ENCODE results near the gene MBNL1.
"Not testable (repeated sequence)": the region's sequence is repeated elsewhere in the genome, so short reads cannot be mapped to it uniquely, and the experiment has no call there.

MBNL1 gene

GRCh38 chr3:152388631-152389030 lies 119.9 kb downstream of the MBNL1 start:
- no peak overlapping the region for H3K4me3 ChIP-seq (ENCODE audit: low read length)
- no peaks in the 10 kb centered on the region for H3K27me3 ChIP-seq (ENCODE audit: control insufficient read depth, insufficient read depth, low read length)
- H3K9ac ChIP-seq (ENCODE audit: low read depth, low read length): no peak overlapping the region
- H3K36me3 ChIP-seq (ENCODE audit: insufficient read depth, low read length): peaks cover 14% of the 10 kb centered on the region
- no peaks in the 10 kb centered on the region for H3K9me3 ChIP-seq (replicated peaks; ENCODE audit: low read length)
- H3K4me1 ChIP-seq (ENCODE audit: control insufficient read depth, insufficient read depth, low read length): peaks cover 73% of the 10 kb centered on the region
- no peak overlapping the region for H3K4me2 ChIP-seq (ENCODE audit: low read length)

GRCh38 chr3:152389316-152389934 lies 120.7 kb downstream of the MBNL1 start:
- Histone ChIP-seq H3K27me3 (ENCODE audit: control insufficient read depth, insufficient read depth, low read length) (no peaks in the 10 kb centered on the region), H3K4me1 (ENCODE audit: control insufficient read depth, insufficient read depth, low read length) (peaks cover 66% of the 10 kb centered on the region), H3K9ac (ENCODE audit: low read depth, low read length) (no peak overlapping the region), H3K9me3 (replicated peaks; ENCODE audit: low read length) (no peaks in the 10 kb centered on the region), H3K36me3 (ENCODE audit: insufficient read depth, low read length) (peaks cover 14% of the 10 kb centered on the region), H3K4me3 (ENCODE audit: low read length) (no peak overlapping the region), H3K4me2 (ENCODE audit: low read length) (no peak overlapping the region)

- Histone ChIP-seq H3K4me3 (ENCODE audit: low read length) (no peak overlapping the region), H3K4me2 (ENCODE audit: low read length) (no peak overlapping the region), H3K27me3 (ENCODE audit: control insufficient read depth, insufficient read depth, low read length) (no peaks in the 10 kb centered on the region), H3K36me3 (ENCODE audit: insufficient read depth, low read length) (peaks cover 18% of the 10 kb centered on the region), H3K9ac (ENCODE audit: low read depth, low read length) (no peak overlapping the region), H3K9me3 (replicated peaks; ENCODE audit: low read length) (no peaks in the 10 kb centered on the region), H3K4me1 (ENCODE audit: control insufficient read depth, insufficient read depth, low read length) (peaks cover 54% of the 10 kb centered on the region)
Measured at GRCh38 chr3:152390647-152391046, 121.9 kb downstream of the MBNL1 start.

GRCh38 chr3:152391671-152392070 lies 122.9 kb downstream of the MBNL1 start:
- H3K9me3 ChIP-seq (replicated peaks; ENCODE audit: low read length): no peaks in the 10 kb centered on the region
- no peaks in the 10 kb centered on the region for H3K27me3 ChIP-seq (ENCODE audit: control insufficient read depth, insufficient read depth, low read length)
- no peak overlapping the region for H3K9ac ChIP-seq (ENCODE audit: low read depth, low read length)
- H3K4me2 ChIP-seq (ENCODE audit: low read length): no peak overlapping the region
- no peak overlapping the region for H3K4me3 ChIP-seq (ENCODE audit: low read length)
- H3K36me3 ChIP-seq (ENCODE audit: insufficient read depth, low read length): peaks cover 24% of the 10 kb centered on the region
- H3K4me1 ChIP-seq (ENCODE audit: control insufficient read depth, insufficient read depth, low read length): peaks cover 45% of the 10 kb centered on the region

- Histone ChIP-seq H3K36me3 (ENCODE audit: insufficient read depth, low read length) (peaks cover 28% of the 10 kb centered on the region), H3K4me1 (ENCODE audit: control insufficient read depth, insufficient read depth, low read length) (peaks cover 38% of the 10 kb centered on the region), H3K27me3 (ENCODE audit: control insufficient read depth, insufficient read depth, low read length) (no peaks in the 10 kb centered on the region), H3K4me3 (ENCODE audit: low read length) (no peak overlapping the region), H3K9me3 (replicated peaks; ENCODE audit: low read length) (no peaks in the 10 kb centered on the region), H3K9ac (ENCODE audit: low read depth, low read length) (peak overlapping the region; percentile 11), H3K4me2 (ENCODE audit: low read length) (no peak overlapping the region)
Measured at GRCh38 chr3:152392272-152392880, 123.6 kb downstream of the MBNL1 start.

- H3K9me3 ChIP-seq (replicated peaks; ENCODE audit: low read length): no peaks in the 10 kb centered on the region
- peaks cover 23% of the 10 kb centered on the region for H3K36me3 ChIP-seq (ENCODE audit: insufficient read depth, low read length)
- H3K4me2 ChIP-seq (ENCODE audit: low read length): no peak overlapping the region
Measured at GRCh38 chr3:152394246-152394645, 125.5 kb downstream of the MBNL1 start.

GRCh38 chr3:152395764-152396163 lies 127.0 kb downstream of the MBNL1 start:
- Histone ChIP-seq H3K4me1 (ENCODE audit: control insufficient read depth, insufficient read depth, low read length) (peaks cover 51% of the 10 kb centered on the region), H3K4me3 (ENCODE audit: low read length) (no peak overlapping the region), H3K9ac (ENCODE audit: low read depth, low read length) (no peak overlapping the region), H3K36me3 (ENCODE audit: insufficient read depth, low read length) (peaks cover 23% of the 10 kb centered on the region), H3K27me3 (ENCODE audit: control insufficient read depth, insufficient read depth, low read length) (no peaks in the 10 kb centered on the region), H3K4me2 (ENCODE audit: low read length) (no peak overlapping the region), H3K9me3 (replicated peaks; ENCODE audit: low read length) (no peaks in the 10 kb centered on the region)

More at GRCh38 chr3:152394246-152394645, 125.5 kb downstream of the MBNL1 start:
- H3K4me3 ChIP-seq (ENCODE audit: low read length): no peak overlapping the region
- H3K9ac ChIP-seq (ENCODE audit: low read depth, low read length): no peak overlapping the region
- no peaks in the 10 kb centered on the region for H3K27me3 ChIP-seq (ENCODE audit: control insufficient read depth, insufficient read depth, low read length)
- H3K4me1 ChIP-seq (ENCODE audit: control insufficient read depth, insufficient read depth, low read length): peaks cover 36% of the 10 kb centered on the region

GRCh38 chr3:152396867-152397266 lies 128.1 kb downstream of the MBNL1 start:
- Histone ChIP-seq H3K27me3 (ENCODE audit: control insufficient read depth, insufficient read depth, low read length) (no peaks in the 10 kb centered on the region), H3K4me2 (ENCODE audit: low read length) (no peak overlapping the region)

GRCh38 chr3:152397348-152397747 lies 128.6 kb downstream of the MBNL1 start:
- H3K36me3 ChIP-seq (ENCODE audit: insufficient read depth, low read length): peaks cover 18% of the 10 kb centered on the region
- not testable (repeated sequence) for H3K4me3 ChIP-seq (ENCODE audit: low read length); H3K4me2 ChIP-seq (ENCODE audit: low read length); H3K9me3 ChIP-seq (replicated peaks; ENCODE audit: low read length); H3K9ac ChIP-seq (ENCODE audit: low read depth, low read length); H3K27me3 ChIP-seq (ENCODE audit: control insufficient read depth, insufficient read depth, low read length)
- H3K4me1 ChIP-seq (ENCODE audit: control insufficient read depth, insufficient read depth, low read length): peaks cover 56% of the 10 kb centered on the region

More at GRCh38 chr3:152396867-152397266, 128.1 kb downstream of the MBNL1 start:
- H3K4me3 ChIP-seq (ENCODE audit: low read length): no peak overlapping the region
- peaks cover 56% of the 10 kb centered on the region for H3K4me1 ChIP-seq (ENCODE audit: control insufficient read depth, insufficient read depth, low read length)
- no peaks in the 10 kb centered on the region for H3K9me3 ChIP-seq (replicated peaks; ENCODE audit: low read length)
- H3K36me3 ChIP-seq (ENCODE audit: insufficient read depth, low read length): peaks cover 18% of the 10 kb centered on the region
- no peak overlapping the region for H3K9ac ChIP-seq (ENCODE audit: low read depth, low read length)

- H3K4me1 ChIP-seq (ENCODE audit: control insufficient read depth, insufficient read depth, low read length): peaks cover 56% of the 10 kb centered on the region
Measured at GRCh38 chr3:152398495-152398894, 129.8 kb downstream of the MBNL1 start.

GRCh38 chr3:152399374-152399773 lies 130.6 kb downstream of the MBNL1 start:
- Histone ChIP-seq H3K9ac (ENCODE audit: low read depth, low read length) (no peak overlapping the region), H3K4me2 (ENCODE audit: low read length) (no peak overlapping the region), H3K4me3 (ENCODE audit: low read length) (no peak overlapping the region), H3K9me3 (replicated peaks; ENCODE audit: low read length) (no peaks in the 10 kb centered on the region), H3K4me1 (ENCODE audit: control insufficient read depth, insufficient read depth, low read length) (peaks cover 62% of the 10 kb centered on the region), H3K27me3 (ENCODE audit: control insufficient read depth, insufficient read depth, low read length) (no peaks in the 10 kb centered on the region), H3K36me3 (ENCODE audit: insufficient read depth, low read length) (peaks cover 14% of the 10 kb centered on the region)

More at GRCh38 chr3:152398495-152398894, 129.8 kb downstream of the MBNL1 start:
- H3K9ac ChIP-seq (ENCODE audit: low read depth, low read length): peak overlapping the region; percentile 13
- no peak overlapping the region for H3K4me3 ChIP-seq (ENCODE audit: low read length)
- H3K36me3 ChIP-seq (ENCODE audit: insufficient read depth, low read length): peaks cover 14% of the 10 kb centered on the region
- H3K27me3 ChIP-seq (ENCODE audit: control insufficient read depth, insufficient read depth, low read length): no peaks in the 10 kb centered on the region
- H3K4me2 ChIP-seq (ENCODE audit: low read length): no peak overlapping the region
- no peaks in the 10 kb centered on the region for H3K9me3 ChIP-seq (replicated peaks; ENCODE audit: low read length)

- H3K4me1 ChIP-seq (ENCODE audit: control insufficient read depth, insufficient read depth, low read length): peaks cover 74% of the 10 kb centered on the region
Measured at GRCh38 chr3:152400887-152401286, 132.2 kb downstream of the MBNL1 start.

More at GRCh38 chr3:152400887-152401286, 132.2 kb downstream of the MBNL1 start:
- H3K9me3 ChIP-seq (replicated peaks; ENCODE audit: low read length): no peaks in the 10 kb centered on the region
- no peak overlapping the region for H3K4me3 ChIP-seq (ENCODE audit: low read length)
- H3K27me3 ChIP-seq (ENCODE audit: control insufficient read depth, insufficient read depth, low read length): no peaks in the 10 kb centered on the region
- H3K4me2 ChIP-seq (ENCODE audit: low read length): peak overlapping the region; percentile 42
- peak overlapping the region; percentile 42 for H3K9ac ChIP-seq (ENCODE audit: low read depth, low read length)
- peaks cover 9% of the 10 kb centered on the region for H3K36me3 ChIP-seq (ENCODE audit: insufficient read depth, low read length)
